Immature natural killer cell (primary cell): ENCODE results near the gene TSC2. TPM values are rescaled to one million over a fixed set of nuclear protein-coding genes. Genes with fewer than 3 reads are reported as not detected.

Experiments
- DNase-seq, 3 donors: peaks; one replicate each; pipeline ENCODE4 v3.0.0; 2022; ENCODE audit warnings: mixed read lengths in 1 of 3
- H3K27ac Mint-ChIP-seq, 6 donors: one replicate each; pipeline ENCODE4 v1.8.0; 2020; ENCODE audit warnings: mixed read lengths in 6 of 6, mild to moderate bottlenecking in 5 of 6, inconsistent platforms in 4 of 6, moderate library complexity in 3 of 6
- H3K27me3 Mint-ChIP-seq, 3 donors: one replicate each; pipeline ENCODE4 v1.8.0; 2020 to 2021; ENCODE audit warnings: low read depth in 3 of 3, mild to moderate bottlenecking in 3 of 3, mixed read lengths in 3 of 3, moderate library complexity in 3 of 3, inconsistent platforms in 1 of 3
- H3K36me3 Mint-ChIP-seq, 3 donors: one replicate each; pipeline ENCODE4 v1.8.0; 2020; ENCODE audit warnings: mixed read lengths in 3 of 3, inconsistent platforms in 2 of 3, mild to moderate bottlenecking in 2 of 3
- H3K4me1 Mint-ChIP-seq, 2 donors: one replicate each; pipeline ENCODE4 v1.8.0; 2020; ENCODE audit warnings: inconsistent platforms in 2 of 2, mild to moderate bottlenecking in 2 of 2, mixed read lengths in 2 of 2, moderate library complexity in 1 of 2
- H3K4me3 Mint-ChIP-seq, 5 donors: one replicate each; pipeline ENCODE4 v1.8.0; 2020; ENCODE audit warnings: mild to moderate bottlenecking in 5 of 5, mixed read lengths in 5 of 5, inconsistent platforms in 3 of 5, moderate library complexity in 3 of 5
- H3K9me3 Mint-ChIP-seq, 6 donors: one replicate each; pipeline ENCODE4 v1.8.0; 2020; ENCODE audit warnings: mild to moderate bottlenecking in 6 of 6, mixed read lengths in 6 of 6, inconsistent platforms in 4 of 6, moderate library complexity in 3 of 6
- polyA plus RNA-seq, 3 donors: library from polyadenylated mRNA; unstranded; fragments of 300-500 nt; fragmentation: Illumina TruSeq; gene quantifications; one replicate each; pipeline ENCODE4 v1.2.3, GENCODE V29; 2021

The TSC2 gene
- polyA plus RNA-seq, 3 donors from 2014 or later, result 18.0 to 50.1 (median 29.1) TPM

DNA sequence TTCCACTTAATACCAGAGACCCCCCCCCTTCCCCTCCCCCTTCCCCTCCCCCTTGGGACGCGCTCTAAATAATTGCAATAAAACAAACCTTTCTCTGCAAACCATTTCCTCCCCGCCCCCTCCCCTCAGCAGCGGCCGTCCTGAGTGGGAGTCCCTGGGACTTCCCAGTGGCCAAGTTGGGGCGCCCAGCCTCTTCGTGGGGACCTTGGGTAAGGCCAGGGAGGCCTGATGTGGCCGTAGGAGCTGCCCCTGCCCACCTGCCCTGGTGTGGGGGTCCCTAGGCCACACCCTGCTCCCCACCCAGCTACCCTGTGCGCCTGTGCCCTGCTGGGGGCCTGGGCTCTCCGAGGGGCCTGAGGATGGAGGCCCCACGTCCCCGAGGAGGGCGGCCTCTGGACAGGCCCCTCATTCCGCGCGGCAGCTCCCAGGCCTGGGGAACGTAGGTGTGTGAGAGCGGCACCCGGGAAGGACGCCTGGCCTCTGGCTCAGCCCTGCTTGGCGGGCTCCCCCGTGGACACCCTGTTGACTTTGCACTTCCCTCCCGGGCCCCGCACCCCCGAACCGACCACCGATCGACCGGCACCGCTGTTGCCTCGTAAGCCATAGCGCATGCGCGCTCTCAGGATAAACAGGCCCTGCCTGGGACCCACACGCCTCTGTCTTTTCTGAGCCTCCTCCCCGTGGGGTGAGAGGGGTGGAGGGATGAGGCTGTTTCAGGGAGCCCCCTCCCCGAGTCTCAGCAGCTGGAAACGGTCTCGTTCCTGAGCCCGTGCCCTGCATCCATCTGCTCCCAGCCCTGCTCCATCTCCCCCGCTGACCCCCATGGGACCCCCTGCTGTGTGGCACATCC lies 9.2 kb upstream of the TSC2 start:
- no peak overlapping the region for H3K27ac Mint-ChIP-seq
- no peak for DNase-seq
- H3K27me3 Mint-ChIP-seq, result peaks cover 0 to 5% (median 0%) of the 10 kb centered on the region in 3 donors
- H3K4me3 Mint-ChIP-seq, result no peak overlapping the region
- no peaks in the 10 kb centered on the region for H3K36me3 Mint-ChIP-seq
- H3K9me3 Mint-ChIP-seq, result no peaks in the 10 kb centered on the region
- no peaks in the 10 kb centered on the region for H3K4me1 Mint-ChIP-seq

DNA sequence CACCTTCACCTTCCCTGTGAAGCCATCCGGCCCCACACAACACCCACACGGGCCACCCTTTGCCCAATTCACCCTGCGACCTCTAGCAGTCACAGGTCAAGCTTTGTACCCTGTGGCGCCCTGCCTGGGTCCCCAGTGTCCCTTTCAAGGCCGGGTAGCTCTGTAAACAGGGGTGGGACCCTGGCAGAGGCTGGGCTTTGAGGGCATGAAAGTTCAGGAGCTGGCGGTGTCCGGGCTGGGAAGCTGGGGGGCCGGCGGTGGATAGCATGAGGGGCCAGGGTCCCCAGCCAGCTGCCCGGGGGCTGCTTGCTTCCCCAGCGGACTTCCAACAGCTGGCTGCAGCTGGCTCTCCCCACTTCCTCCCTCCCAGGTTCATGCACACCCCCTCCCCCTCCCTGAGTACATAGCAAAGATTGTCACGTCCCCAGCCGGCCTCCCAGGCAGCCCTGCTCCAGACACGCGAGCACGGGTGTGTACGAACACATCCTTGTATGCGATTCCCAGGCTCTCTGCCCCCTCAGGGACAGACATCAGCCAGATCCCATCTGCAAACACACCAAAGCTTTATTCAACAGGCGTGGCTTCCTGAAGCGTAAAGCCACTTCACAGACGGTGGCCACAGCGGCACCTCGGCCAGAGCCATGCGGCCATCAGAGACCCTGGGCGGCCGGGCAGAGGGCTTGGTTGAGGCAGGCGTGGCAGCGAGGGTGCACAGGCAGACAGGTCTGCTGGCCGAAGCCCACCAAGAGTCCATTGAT lies 8.3 kb upstream of the TSC2 start:
- Mint-ChIP-seq H3K4me3 (no peak overlapping the region), H3K9me3 (no peaks in the 10 kb centered on the region), H3K36me3 (no peaks in the 10 kb centered on the region), H3K27ac (no peak overlapping the region), H3K4me1 (no peaks in the 10 kb centered on the region), H3K27me3 (peaks cover 0 to 5% (median 0%) of the 10 kb centered on the region in 3 donors)
- DNase-seq, result no peak

DNA sequence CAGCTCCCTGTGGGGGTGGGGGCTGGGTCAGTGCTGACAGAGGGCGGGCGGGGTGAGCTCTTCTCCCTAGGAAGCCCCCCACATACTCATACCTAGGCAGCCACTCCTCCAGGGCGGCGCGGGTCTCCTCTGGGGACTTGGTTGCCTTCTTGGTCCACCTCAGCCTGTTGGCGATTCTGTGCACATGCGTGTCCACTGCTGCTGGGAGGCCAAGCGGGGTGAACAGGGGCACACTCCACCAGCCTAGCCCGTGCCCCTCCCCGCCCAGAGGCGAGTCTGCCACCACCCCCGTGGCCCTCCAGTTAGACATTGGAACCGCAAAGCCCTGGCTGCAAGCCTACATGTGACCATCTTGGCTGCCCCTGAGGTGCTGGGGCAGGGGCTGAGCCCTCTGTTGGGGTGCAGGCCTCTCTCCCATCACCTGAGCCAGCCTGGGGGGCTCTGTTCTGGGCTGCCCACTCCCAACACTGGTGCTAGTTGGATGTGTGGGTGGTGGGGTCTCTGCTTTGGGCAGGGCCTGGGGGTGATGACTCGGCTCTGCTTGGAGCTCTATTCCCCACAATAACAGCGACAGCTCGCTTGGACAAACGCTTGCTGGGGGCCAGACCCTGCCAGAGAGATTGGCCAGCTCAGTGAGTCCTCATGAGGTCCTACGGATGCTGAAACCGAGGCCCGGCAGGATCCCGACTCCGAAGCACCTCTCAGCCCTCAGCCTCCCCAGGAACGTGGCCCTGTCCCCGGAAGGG lies 7.6 kb upstream of the TSC2 start:
- no peak for DNase-seq
- Mint-ChIP-seq H3K36me3 (no peaks in the 10 kb centered on the region), H3K9me3 (no peaks in the 10 kb centered on the region), H3K27ac (no peak overlapping the region), H3K27me3 (peaks cover 0 to 2% (median 0%) of the 10 kb centered on the region in 3 donors), H3K4me3 (no peak overlapping the region), H3K4me1 (no peaks in the 10 kb centered on the region)

DNA sequence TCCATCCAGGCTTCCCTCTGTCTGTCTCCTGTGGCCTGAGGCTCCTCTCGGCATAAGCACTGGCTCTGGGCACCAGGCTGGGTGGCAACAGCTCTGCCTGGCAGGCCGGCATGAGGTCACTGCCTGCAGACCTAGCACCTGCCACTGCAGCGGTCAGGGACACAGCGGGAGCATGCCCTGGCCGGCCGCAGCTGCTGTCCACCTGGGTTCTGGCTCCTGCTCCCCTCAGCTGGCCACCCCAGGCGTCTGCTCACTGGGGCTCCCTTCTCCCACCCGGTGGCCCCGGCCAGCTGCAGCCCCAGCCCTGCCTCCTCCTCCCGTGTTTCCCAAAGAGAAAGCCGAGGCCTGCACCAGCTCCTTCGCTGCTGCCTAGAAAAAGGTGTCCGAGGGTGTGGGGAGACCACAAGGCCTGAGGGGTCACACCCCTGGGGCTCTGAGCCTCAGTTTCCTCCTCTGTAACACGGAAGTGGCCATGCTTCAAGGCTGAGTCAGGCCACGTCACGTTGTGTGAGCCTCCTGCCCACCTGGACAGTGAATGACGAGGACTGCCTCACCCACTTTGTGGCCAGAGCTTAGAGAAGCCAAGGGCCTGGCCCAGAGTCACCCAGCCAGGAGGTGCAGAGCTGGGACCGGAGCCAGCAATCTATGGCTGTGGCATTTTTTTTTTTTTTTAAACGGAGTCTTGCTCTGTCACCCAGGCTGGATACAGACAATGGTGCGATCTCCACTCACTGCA lies 6.8 kb upstream of the TSC2 start:
- DNase-seq, result no peak
- Mint-ChIP-seq H3K4me1 (no peaks in the 10 kb centered on the region), H3K27me3 (peaks cover 0 to 2% (median 0%) of the 10 kb centered on the region in 3 donors), H3K27ac (no peak overlapping the region), H3K9me3 (no peaks in the 10 kb centered on the region), H3K36me3 (no peaks in the 10 kb centered on the region), H3K4me3 (no peak overlapping the region)

DNA sequence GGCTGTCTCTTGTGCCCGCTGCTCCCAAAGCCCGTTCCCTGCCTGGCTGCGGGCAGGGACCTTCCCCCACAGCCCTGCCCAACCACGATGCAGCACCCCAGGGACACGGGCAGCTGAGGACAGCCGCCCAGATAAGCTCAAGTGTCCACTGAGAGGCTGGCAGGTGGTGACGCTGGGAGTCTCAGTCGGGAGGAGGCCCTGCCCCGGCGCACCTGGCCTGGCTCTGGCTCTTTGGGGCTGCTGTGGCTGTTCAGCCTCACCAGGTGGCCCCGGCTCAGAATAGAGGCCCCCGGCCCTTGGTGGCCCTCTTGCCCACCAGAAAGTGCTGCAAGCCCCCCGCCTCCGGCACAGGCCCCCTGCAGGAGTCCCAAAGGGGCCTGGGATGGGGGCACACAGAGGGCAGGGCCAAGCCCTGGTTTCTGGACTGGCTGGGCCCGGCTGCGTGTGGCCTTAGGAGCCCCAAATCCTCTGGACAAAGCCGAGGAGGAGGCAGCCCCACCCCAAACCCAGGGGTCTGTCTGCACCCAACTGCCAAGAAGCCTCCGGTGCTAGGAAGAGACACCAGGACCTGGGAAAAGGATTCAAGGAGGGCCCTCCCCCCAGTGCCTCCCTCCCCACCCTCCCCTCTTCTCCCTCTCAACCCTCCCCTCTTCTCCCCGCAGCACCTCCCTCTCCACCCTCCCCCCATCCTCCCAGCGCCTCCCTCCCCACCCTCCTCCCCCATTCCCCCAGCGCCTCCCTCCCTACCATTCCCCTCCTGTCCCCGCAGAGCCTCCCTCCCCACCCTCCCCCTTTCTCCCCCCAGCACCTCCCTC lies 5.4 kb upstream of the TSC2 start:
- Mint-ChIP-seq H3K4me3 (no peak overlapping the region), H3K9me3 (no peaks in the 10 kb centered on the region), H3K27ac (no peak overlapping the region), H3K27me3 (peaks cover 0 to 3% (median 0%) of the 10 kb centered on the region in 3 donors), H3K36me3 (no peaks in the 10 kb centered on the region), H3K4me1 (peaks cover 5 to 8% of the 10 kb centered on the region in 2 donors)
- no peak for DNase-seq

DNA sequence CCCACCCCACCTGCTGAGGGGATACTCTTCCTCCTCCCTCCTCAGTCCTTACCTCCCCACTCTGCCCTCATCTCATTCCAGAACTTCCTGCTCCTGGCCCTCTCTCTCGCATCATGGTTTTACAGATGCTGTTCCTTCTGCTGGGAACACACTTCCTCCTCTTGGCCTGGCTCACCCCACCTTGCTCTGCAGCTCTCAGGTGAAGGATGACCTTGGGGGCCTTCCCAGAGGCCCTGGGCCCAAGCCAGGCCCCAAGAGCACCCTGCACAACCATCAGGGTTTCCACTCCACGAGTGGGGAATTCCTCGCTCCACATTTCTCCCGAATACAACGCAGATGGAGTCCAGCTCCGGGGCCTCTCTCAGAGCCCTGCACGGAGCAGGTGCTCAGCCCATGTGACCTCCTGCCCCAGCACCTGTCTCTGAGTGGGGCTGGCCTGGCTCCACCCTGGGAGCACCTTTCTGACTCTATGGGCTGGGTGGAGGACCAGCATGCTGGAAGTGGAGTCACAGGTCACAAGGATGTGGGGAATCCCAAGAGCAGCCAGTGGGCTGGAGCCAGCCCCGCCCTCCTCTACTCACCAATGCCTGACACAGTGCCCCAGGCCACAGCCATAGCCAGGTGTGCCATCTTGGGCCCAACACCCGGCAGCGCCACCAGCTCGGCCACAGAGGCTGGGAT lies 4.7 kb upstream of the TSC2 start:
- no peaks in the 10 kb centered on the region for H3K9me3 Mint-ChIP-seq
- no peaks in the 10 kb centered on the region for H3K36me3 Mint-ChIP-seq
- no peak overlapping the region for H3K27ac Mint-ChIP-seq
- peaks cover 0 to 4% (median 0%) of the 10 kb centered on the region in 3 donors for H3K27me3 Mint-ChIP-seq
- no peak for DNase-seq
- H3K4me1 Mint-ChIP-seq, result peaks cover 6 to 9% of the 10 kb centered on the region in 2 donors
- H3K4me3 Mint-ChIP-seq, result no peak overlapping the region

DNA sequence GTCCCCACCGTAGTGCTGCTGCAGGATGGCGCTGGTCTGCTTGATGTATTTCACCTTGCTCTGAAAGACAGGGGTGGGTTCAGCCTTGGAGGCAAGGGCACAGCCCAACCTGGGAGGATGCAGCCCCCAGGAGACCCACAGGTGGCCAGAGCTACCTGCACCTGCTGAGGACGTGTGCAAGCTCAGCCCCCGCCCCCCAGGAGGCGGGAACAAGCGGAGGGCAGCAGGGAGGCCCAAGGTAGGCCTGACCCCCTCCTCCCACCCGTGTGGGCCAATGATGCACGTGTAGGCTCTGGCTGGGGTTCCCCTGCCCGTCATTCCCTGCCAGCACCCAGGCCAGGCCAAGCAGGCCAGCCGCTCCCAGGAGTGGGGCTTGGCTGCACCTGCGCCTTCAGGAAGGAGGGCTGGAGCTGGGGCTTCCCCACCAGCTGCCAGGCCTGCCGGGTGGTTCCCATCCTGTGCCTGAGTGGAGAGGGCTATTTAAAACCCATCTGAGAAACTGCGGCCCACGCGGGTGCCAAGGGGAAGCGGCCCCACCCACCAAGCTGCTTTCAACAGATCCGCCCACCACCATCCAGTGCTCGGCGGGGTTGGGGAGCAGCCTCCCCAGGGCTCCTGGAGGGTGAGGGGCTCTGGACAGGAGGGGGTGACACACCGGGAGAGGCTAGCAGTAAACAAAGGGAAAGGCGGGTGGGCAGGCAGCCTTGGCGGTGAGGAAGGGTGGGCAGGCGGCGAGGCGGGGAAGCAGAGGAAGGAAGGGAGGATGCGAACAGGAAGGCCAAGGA lies 3.9 kb upstream of the TSC2 start:
- DNase-seq, result no peak
- Mint-ChIP-seq H3K4me3 (no peak overlapping the region), H3K27me3 (peaks cover 0 to 7% (median 0%) of the 10 kb centered on the region in 3 donors), H3K36me3 (no peaks in the 10 kb centered on the region), H3K4me1 (peaks cover 13 to 17% of the 10 kb centered on the region in 2 donors), H3K9me3 (no peaks in the 10 kb centered on the region), H3K27ac (no peak overlapping the region)

DNA sequence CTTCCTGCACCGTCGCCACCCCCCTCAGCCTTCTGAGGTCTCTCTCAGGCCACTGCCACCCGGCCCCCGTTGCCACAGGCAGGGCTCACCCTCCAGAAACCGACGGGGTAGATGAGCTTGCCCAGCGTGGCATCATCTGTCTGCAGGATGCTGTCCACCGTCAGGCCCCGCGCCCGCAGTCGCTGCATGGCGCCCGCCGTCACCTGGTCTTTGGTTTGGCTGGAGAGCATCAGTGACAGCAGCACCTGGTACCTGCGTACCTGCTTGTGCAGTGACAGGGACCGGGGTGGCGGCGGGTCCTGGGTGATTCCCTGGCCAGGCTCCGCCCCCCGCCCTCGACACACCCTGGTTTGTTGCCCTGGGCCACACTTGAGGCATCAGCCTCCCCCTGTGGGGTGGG lies 3.2 kb upstream of the TSC2 start:
- H3K4me3 Mint-ChIP-seq, result no peak overlapping the region
- H3K9me3 Mint-ChIP-seq, result no peaks in the 10 kb centered on the region
- no peak for DNase-seq
- no peaks in the 10 kb centered on the region for H3K36me3 Mint-ChIP-seq
- peaks cover 0 to 7% (median 0%) of the 10 kb centered on the region in 3 donors for H3K27me3 Mint-ChIP-seq
- H3K27ac Mint-ChIP-seq, result no peak overlapping the region
- H3K4me1 Mint-ChIP-seq, result peaks cover 18 to 19% of the 10 kb centered on the region in 2 donors

DNA sequence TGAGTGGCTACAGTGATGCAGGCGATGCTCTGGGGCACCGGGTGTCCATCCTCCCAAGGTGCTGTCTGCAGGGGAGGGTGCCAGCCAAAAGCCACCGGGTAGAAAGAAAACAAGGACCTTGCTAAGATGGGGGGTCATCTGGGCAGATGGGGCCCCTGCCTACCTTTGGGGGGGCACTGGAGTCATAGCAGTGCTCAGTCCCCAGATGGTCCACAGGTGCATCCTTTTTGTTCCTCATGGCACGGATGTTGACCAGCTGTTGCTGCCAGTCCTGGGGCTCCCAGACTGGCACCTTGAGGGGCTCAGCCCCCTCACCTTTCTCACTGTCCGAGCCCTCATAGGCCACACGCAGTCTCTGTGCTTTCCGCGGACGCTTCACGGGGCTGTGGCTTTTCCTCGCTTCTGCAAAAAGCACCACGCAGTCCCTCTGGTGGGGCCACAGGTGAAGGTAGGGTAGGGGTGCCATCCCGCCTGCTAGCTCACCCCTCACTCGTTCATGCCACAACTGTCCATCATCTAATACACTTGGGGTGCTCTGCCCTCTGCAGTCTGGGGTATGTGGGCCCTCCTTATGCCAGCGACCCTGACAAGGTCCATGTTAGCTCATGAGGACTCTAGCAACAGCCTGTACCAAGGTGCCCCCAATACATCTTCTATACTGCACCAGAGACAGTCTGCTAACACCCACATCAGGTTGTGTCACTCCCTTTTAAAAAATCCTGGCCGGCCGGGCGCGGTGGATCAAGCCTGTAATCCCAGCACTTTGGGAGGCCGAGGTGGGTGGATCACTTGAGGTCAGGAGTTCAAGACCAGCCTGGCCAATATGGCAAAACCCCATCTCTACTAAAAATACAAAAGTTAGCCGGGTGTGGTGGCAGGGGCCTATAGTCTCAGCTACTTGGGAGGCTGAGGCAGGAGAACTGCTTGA lies 1.6 kb upstream of the TSC2 start:
- peaks cover 0 to 2% (median 0%) of the 10 kb centered on the region in 3 donors for H3K36me3 Mint-ChIP-seq
- peak overlapping the region in 1 of 6 donors; percentile 34 for H3K27ac Mint-ChIP-seq

DNA sequence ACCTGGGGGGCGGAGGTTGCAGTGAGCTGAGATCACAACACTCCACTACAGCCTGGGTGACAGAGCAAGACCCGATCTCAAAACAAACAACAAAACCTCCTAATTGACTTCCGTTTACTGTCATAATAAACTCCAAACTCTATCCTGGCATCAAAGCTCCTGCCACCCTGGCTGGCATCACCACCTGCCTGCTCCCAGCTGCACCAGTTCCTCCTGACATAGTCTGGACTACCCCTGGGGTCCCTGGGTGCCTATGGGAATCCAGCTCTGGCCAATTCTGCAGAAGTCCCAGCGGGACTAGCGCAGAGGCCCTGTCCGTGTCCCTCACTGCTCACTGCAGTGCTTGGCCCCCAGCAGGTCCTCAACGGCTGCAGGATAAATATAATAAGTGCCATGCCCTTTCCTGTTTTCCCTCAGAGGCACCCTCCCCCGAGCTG lies 874 bp upstream of the TSC2 start:
- peak overlapping the region in 2 of 6 donors; percentile 34 to 66 for H3K27ac Mint-ChIP-seq
- DNase-seq, result no peak
- peaks cover 0 to 5% (median 0%) of the 10 kb centered on the region in 3 donors for H3K36me3 Mint-ChIP-seq
- no peaks in the 10 kb centered on the region for H3K9me3 Mint-ChIP-seq
- H3K4me3 Mint-ChIP-seq, result peak overlapping the region; percentile 89 to 91 (median 91)
- peaks cover 0 to 7% (median 0%) of the 10 kb centered on the region in 3 donors for H3K27me3 Mint-ChIP-seq
- H3K4me1 Mint-ChIP-seq, result peaks cover 19 to 20% of the 10 kb centered on the region in 2 donors

More for the DNA sequence above, 1.6 kb upstream of the TSC2 start:
- peaks cover 0 to 7% (median 0%) of the 10 kb centered on the region in 3 donors for H3K27me3 Mint-ChIP-seq
- DNase-seq, result no peak
- H3K4me3 Mint-ChIP-seq, result peak overlapping the region; percentile 89 to 91 (median 91)
- no peaks in the 10 kb centered on the region for H3K9me3 Mint-ChIP-seq
- H3K4me1 Mint-ChIP-seq, result peaks cover 19% of the 10 kb centered on the region in 2 donors
